ENCODE results near the gene FEN1.
A peak's percentile ranks its signal among the peaks of the same experiment; 100 is the strongest.

FEN1 gene

GRCh38 chr11:61775106-61775505 is 17.6 kb upstream of the FEN1 start:
- DNase-seq (ENCODE audit: low read depth), result no peak

GRCh38 chr11:61775606-61776554 is 16.8 kb upstream of the FEN1 start:
- no peak for DNase-seq (ENCODE audit: low read depth)

DNA sequence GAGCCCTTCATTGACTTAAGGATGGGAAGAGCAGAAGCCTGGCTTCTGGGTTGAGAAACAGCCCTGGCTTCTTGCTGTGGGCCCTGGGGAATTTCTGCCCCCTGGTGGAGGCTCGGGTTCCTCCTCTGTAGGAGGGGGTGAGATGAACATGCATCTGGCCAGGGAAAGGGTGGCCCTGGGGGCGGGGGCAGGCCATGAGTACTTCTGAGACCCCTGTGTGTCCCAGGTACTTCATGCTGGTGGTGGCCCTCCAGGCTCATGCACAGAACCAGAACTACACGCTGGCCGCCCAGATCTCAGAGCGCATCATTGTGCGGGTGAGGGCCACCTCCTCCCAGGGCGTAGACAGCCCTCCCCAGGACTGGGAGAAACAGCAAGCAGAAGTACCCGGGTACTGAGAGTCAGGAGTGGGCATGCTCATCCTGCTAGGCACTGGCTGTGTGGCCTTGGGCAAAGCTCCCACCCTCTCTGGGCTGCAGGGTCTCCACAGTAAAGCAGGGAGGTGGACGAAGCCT is 16.1 kb upstream of the FEN1 start:
- peak; percentile 50 for DNase-seq (ENCODE audit: low read depth)

GRCh38 chr11:61777234-61778090 is 15.2 kb upstream of the FEN1 start:
- peak; percentile 40 for DNase-seq (ENCODE audit: low read depth)

DNA sequence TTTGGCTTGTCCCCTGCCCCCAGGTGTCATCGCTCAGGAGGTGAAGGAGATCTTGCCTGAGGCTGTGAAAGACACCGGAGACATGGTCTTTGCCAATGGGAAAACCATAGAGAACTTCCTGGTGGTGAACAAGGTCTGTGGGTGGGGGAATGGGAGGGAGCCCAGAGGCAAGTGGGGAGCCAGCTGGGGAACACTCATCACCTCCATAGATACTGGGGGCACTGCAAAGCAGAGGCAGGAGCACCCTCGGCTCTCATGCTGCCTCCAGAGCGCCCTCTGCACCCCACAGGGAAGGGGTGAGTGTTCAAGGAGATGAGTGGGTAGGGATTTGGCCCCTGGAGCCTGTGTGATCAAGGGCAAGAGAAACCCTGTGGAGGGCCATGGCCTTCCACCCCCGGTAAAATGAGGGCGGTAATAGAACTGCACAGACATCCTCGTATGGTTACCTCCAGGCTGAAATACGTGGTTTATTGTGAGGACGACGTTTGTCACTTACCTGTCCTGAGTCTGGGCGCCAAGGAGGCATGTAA is 14.3 kb upstream of the FEN1 start:
- no peak for DNase-seq (ENCODE audit: low read depth)

DNA sequence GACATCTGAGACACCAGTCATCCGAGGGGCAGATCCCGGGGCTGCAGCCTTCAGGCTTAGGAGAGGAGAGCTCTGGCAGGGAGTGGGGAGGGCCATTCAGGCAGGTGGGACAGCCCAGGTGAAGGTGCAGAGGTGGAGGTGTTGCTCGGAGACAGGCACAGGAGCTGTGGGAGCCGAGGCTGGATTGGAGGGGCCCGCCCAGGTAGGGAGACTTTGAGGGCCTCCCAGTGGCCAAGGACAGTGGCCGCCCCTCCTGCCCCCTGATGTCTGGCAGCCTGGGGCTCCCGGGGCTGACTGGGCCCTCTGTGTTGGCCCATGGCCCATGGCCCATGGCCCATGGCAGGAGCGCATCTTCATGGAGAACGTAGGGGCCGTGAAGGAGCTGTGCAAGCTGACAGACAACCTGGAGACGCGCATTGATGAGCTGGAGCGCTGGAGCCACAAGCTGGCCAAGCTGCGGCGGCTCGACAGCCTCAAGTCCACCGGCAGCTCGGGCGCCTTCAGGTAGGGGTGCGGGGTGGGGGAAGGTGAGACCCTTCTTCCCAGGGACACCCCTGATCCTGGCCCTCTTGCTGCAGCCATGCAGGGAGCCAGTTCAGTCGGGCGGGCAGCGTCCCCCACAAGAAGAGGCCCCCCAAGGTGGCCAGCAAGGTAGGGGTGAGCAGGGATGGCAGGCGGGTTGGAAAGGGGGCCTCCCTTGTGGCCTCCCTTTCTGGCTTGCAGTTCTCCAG is 13.6 kb upstream of the FEN1 start:
- no peak for DNase-seq (ENCODE audit: low read depth)

- DNase-seq (ENCODE audit: low read depth), result no peak
Observed at GRCh38 chr11:61779666-61780525, 12.8 kb upstream of the FEN1 start.

GRCh38 chr11:61780581-61781162 is 12.0 kb upstream of the FEN1 start:
- DNase-seq (ENCODE audit: low read depth), result no peak

DNA sequence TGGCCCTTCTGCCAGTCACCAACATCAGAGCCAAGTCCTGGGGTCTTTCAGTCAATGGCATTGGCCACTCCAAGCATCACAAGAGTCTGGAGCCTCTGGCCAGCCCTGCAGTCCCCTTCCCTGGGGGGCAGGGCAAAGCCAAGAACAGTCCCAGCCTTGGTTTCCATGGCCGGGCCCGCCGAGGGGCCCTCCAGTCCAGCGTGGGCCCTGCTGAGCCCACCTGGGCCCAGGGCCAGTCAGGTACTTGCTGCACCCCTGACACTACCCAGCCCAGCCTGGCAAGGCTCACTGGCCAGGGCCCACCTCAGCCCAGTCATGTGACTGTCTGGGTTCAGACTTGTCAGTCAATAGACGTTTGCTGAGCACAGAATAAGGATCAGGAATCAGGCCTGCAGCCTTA is 11.1 kb upstream of the FEN1 start:
- DNase-seq (ENCODE audit: low read depth), result no peak

GRCh38 chr11:61782299-61782698 is 10.4 kb upstream of the FEN1 start:
- DNase-seq (ENCODE audit: low read depth), result no peak

DNA sequence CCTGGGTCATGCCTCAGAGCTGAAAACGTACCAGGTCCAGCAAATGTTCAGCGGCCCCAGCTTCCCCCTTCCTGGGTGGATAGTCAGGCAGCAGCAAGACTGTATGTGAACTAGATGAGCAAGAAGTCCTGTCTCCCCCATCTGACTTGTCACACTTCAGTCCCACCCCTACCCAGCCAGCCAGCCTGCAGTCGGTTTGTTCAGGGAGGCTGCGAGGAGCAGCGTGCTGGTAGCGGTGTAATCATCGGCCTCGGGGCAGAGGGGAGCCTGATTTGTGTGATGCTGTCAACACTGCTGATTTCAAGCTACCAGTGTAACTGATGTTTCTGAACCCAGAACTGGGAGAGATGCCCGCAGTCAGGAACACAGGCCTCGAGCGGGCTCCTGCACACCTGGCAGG is 9.9 kb upstream of the FEN1 start:
- no peak for DNase-seq (ENCODE audit: low read depth)

DNA sequence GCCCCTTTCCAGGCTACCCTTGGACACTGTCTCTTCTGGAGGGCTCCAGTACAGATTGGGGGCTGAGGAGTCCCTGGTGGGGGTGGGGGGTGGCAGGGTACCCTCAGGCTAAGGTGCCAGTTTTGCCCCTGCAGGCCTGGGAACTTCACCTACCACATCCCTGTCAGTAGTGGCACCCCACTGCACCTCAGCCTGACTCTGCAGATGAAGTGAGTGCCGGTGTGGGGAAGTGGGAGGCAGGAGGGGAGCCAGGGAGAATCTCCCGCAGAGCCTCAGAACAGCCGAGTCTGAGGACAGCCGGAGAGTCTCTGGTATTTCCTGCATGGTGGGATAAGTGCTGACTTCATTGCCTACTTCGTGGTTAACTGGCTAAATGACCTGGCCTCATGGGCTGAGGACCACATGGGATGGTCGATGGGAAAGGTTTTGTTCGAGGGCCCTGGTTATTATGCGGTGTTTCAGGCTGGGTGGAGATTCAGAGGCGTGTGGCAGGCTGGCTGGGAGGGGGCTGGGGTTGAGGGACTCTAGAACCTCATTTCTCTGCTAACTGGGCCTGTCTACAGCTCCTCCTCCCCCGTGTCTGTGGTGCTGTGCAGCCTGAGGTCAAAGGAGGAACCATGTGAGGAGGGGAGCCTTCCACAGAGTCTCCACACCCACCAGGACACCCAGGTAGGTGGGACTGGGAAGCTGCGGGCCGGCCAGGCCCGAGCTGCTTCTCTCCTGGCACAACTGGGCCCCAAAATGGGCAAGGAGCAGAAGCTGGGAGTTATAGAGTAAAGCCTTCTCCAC is 8.8 kb upstream of the FEN1 start:
- no peak for DNase-seq (ENCODE audit: low read depth)

- DNase-seq (ENCODE audit: low read depth), result no peak
Observed at GRCh38 chr11:61784506-61784805, 8.3 kb upstream of the FEN1 start.

DNA sequence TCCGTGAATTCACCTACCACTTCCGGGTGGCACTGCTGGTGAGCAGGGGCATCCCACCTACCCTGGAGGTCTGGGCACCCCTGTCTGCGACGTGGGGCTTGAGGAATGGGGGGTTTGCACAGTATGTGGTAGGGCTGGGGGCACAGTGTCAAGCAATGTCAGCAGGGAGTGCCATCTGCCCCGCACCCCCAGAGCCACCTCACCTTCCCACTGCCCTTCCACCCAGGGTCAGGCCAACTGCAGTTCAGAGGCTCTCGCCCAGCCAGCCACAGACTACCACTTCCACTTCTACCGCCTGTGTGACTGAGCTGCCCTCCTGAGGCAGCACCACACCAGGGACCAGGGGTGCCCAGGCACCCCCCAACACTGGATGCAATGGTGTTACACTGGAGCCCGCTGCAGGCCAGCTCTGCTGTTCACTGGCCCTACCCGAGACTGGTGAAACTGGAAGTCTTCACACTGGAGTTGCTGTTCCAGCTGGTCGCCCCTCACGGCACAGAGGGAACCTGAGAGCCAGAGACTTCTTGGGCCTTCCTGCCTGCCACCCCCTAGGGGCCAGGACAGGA is 6.8 kb upstream of the FEN1 start:
- no peak for DNase-seq (ENCODE audit: low read depth)

- DNase-seq (ENCODE audit: low read depth), result no peak
Observed at GRCh38 chr11:61787928-61788491, 4.7 kb upstream of the FEN1 start.

DNA sequence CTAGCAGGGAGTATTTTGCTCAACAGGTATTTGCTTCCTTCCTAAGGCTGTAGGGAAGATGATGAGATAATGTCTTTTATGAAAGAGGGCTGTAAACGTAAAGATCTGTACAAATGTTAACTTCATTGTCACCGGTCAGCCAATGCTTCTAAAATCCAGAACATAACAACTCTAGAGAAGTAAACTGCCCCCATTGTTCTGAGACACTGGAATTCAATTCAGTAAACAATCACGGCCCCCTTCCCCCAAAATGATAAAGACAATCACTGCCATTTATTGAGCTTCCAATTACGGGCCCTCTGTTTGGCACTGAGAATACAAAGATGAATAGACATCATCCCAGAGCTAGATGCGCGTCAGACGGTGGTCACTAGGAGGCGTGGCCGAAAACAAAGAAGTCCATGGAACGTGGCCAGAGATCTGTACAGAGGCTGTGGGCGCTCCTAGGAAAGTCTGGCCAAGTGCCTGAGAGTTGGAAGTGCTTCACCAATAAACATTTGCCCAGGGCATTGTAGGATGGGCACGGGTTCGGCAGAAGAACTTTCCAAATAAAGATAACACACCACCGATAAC is 888 bp upstream of the FEN1 start:
- no peak for DNase-seq (ENCODE audit: low read depth)

DNA sequence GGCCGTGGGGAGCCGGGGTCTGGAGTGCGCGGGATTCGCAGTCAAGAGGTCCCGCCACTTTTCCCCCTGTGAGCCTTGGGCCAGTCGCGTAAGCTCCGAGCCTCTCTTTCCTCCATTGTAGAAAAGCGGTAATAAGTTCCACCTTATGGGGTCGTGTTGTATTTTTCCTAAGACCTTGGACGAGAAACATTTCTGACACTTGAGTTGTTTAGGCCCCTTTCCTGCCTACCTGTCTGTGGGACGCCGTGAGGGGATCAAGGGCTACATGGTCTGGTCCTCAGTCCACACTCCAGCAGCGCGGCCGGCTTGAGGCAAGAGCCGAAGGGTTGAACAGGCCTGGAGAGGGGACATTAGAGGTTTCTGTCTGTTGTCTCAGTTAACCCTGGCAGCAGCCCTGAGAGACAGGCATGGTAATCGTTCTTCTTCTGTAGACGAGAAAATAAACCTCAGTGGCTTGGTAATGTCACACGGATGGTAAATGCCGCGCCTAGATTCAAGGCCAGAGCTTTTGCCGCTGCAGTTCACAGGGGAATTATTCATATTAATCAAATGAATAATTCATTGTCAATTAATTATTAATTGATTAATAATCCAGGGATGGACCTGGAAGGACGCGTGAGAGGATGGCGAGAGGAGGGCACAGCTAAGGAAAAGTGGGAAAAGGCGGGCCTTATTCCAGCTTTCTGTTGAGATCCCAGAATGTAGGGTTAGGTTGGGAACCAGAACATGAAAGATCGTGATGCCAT is 545 bp downstream of the FEN1 start:
- no peak for DNase-seq (ENCODE audit: low read depth)

GRCh38 chr11:61793829-61794204 is 1.1 kb downstream of the FEN1 start:
- no peak for DNase-seq (ENCODE audit: low read depth)

Measured in activated gamma-delta T cell treated with anti-CD3 and anti-CD28 coated beads, Interleukin-2, amount 50 U/mL, for 16 hours (primary cell).